ENCODE results near the gene MGAT5. TPM values are rescaled to one million over a fixed set of nuclear protein-coding genes. Genes with fewer than 3 reads are reported as not detected.

MGAT5 gene
- total RNA-seq, 1 donor from 2014 or later = 58.8 TPM

DNA sequence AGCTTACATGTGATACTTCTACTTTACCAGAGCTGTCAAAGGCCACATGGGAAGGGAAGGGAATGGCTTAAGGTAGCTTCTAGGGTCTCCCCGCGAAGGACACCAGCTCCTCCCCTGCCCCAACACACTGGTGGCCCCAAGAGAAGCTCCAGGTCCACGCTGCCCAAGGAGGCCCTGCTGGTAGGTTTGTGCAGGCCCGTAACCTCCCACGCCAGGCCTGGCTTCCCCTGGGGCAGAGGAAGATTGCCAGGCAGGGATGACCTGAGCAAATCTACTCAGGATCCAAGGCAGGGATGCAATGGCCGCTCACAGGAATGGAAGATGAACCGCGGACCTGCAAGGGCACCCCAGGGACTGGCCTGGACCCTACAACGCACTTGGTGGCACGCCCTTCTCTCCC lies 205.1 kb downstream of the MGAT5 start:
- no peak for DNase-seq
- H3K4me3 Mint-ChIP-seq (ENCODE audit: unreplicated experiment) = no peak overlapping the region
- no peak overlapping the region for H3K27ac Mint-ChIP-seq (ENCODE audit: unreplicated experiment)
- TF ChIP-seq, protein P1, sequence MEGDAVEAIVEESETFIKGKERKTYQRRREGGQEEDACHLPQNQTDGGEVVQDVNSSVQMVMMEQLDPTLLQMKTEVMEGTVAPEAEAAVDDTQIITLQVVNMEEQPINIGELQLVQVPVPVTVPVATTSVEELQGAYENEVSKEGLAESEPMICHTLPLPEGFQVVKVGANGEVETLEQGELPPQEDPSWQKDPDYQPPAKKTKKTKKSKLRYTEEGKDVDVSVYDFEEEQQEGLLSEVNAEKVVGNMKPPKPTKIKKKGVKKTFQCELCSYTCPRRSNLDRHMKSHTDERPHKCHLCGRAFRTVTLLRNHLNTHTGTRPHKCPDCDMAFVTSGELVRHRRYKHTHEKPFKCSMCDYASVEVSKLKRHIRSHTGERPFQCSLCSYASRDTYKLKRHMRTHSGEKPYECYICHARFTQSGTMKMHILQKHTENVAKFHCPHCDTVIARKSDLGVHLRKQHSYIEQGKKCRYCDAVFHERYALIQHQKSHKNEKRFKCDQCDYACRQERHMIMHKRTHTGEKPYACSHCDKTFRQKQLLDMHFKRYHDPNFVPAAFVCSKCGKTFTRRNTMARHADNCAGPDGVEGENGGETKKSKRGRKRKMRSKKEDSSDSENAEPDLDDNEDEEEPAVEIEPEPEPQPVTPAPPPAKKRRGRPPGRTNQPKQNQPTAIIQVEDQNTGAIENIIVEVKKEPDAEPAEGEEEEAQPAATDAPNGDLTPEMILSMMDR (IDR thresholded peaks at IDR 0.05; ENCODE audit: partially characterized antibody, unreplicated experiment) = no peak
- peaks cover 29% of the 10 kb centered on the region for H3K27me3 Mint-ChIP-seq (ENCODE audit: unreplicated experiment)
- peaks cover 9% of the 10 kb centered on the region for H3K9me3 Mint-ChIP-seq (ENCODE audit: unreplicated experiment)
- no peaks in the 10 kb centered on the region for H3K36me3 Mint-ChIP-seq (ENCODE audit: unreplicated experiment)
- peaks cover 35% of the 10 kb centered on the region for H3K4me1 Mint-ChIP-seq (ENCODE audit: low read depth, unreplicated experiment)

DNA sequence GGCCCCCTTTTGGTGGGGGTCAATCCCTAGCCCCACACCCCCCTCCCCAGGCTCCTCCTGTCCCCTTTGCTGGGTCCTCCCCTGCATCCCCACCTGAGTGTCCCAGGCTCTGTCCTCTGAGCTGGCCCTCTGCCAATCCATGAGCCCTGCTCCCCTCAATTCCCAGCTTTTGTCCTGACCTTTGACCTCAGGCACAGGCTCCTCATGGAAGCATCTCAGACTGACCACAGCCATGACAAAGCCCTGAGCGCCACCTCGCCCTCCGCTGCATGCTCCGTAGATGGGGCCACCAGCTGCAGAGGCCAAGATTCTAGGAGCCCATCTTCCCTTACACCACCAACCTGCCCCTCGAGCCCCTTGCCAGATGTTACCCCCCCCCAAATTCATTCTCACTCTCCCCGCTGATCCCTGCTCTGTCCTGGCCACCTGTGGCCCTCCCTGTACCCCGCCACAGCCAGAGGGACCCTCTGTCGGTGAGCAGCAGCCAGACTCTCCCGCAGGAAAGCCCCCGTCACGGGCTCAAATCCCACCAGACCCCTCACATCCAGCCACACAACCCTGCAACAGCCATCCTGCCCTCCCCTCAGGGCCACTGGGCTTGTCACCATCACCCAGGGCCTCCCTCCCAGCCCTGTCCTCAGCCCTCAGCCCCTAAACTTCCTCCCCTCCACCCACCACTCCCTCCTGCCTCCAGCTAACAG lies 206.0 kb downstream of the MGAT5 start:
- Mint-ChIP-seq H3K27me3 (ENCODE audit: unreplicated experiment) (peaks cover 26% of the 10 kb centered on the region), H3K9me3 (ENCODE audit: unreplicated experiment) (peaks cover 8% of the 10 kb centered on the region), H3K4me3 (ENCODE audit: unreplicated experiment) (no peak overlapping the region), H3K36me3 (ENCODE audit: unreplicated experiment) (no peaks in the 10 kb centered on the region), H3K27ac (ENCODE audit: unreplicated experiment) (no peak overlapping the region), H3K4me1 (ENCODE audit: low read depth, unreplicated experiment) (peaks cover 27% of the 10 kb centered on the region)
- no peak for DNase-seq
- TF ChIP-seq, protein P1 (IDR thresholded peaks at IDR 0.05; ENCODE audit: partially characterized antibody, unreplicated experiment) = no peak

DNA sequence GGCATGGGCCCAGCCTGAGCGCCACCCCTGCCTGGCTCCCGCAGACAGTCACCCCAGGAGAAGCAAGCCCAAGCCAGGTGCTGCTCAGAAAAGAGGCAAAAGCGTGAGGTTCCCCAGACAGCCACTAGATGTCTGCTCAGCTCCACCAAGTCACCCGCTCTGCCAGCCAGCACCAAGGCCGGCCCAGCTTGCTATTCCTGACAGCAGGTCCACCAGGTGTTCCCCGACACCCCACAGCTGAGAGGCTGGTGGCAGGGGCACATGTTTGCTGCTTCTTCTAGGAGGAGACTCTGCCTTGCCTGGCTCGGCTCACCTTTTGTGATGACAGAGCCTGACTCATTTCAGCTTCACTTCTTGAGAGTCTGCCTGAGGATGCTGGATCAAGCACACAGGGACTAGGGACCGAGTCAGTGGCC lies 206.7 kb downstream of the MGAT5 start:
- Mint-ChIP-seq H3K27ac (ENCODE audit: unreplicated experiment) (peak overlapping the region; percentile 80), H3K9me3 (ENCODE audit: unreplicated experiment) (peaks cover 8% of the 10 kb centered on the region)

DNA sequence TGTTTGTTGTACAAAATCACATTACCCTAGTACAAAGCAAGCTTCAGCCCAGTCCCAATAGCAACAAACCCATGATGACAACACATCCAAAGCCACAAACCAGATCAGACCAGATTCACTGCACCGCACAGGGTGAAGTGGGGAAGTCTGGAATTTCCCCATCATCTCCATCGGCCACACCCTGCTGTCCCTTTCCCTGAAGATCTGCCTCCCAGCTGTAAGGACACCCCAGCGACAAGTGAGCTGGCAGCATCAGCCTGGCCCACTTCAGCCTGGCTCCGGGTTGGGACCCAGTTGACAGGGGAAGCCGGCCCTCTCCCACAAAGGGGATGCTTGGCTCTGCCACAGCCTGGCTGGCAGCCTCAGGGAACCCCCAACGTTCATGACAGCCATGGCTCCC lies 207.6 kb downstream of the MGAT5 start:
- TF ChIP-seq, protein P1 (IDR thresholded peaks at IDR 0.05; ENCODE audit: partially characterized antibody, unreplicated experiment) = no peak
- Mint-ChIP-seq H3K4me3 (ENCODE audit: unreplicated experiment) (no peak overlapping the region), H3K36me3 (ENCODE audit: unreplicated experiment) (no peaks in the 10 kb centered on the region), H3K4me1 (ENCODE audit: low read depth, unreplicated experiment) (peaks cover 33% of the 10 kb centered on the region), H3K27me3 (ENCODE audit: unreplicated experiment) (peaks cover 26% of the 10 kb centered on the region), H3K9me3 (ENCODE audit: unreplicated experiment) (peaks cover 10% of the 10 kb centered on the region), H3K27ac (ENCODE audit: unreplicated experiment) (peak overlapping the region; percentile 80)
- DNase-seq = no peak

More for the DNA sequence above, 206.7 kb downstream of the MGAT5 start:
- Mint-ChIP-seq H3K36me3 (ENCODE audit: unreplicated experiment) (no peaks in the 10 kb centered on the region), H3K27me3 (ENCODE audit: unreplicated experiment) (peaks cover 26% of the 10 kb centered on the region), H3K4me1 (ENCODE audit: low read depth, unreplicated experiment) (peaks cover 25% of the 10 kb centered on the region), H3K4me3 (ENCODE audit: unreplicated experiment) (no peak overlapping the region)
- DNase-seq = peak; percentile 84
- TF ChIP-seq, protein P1 (IDR thresholded peaks at IDR 0.05; ENCODE audit: partially characterized antibody, unreplicated experiment) = peak; percentile 83

DNA sequence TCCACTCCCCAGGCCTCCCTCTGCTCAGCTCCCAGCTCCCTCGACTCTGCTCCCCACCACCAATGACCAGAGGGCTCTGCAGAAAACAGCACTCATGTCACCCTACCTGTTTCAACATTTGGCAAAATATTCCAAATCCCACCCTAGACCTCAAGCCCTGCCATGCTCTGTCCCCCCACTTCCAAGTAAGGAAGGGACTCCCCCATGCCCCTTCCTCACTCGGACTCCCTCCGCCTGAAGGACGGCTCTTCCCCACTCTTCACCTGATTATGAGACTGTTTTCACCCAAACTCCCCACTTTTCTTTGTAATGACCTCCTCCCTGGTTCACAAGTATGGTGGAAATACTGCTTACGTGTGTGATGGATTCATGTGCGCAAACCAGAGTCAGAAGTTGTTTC lies 208.4 kb downstream of the MGAT5 start:
- Mint-ChIP-seq H3K9me3 (ENCODE audit: unreplicated experiment) (peaks cover 12% of the 10 kb centered on the region), H3K4me3 (ENCODE audit: unreplicated experiment) (no peak overlapping the region), H3K4me1 (ENCODE audit: low read depth, unreplicated experiment) (peaks cover 37% of the 10 kb centered on the region), H3K36me3 (ENCODE audit: unreplicated experiment) (no peaks in the 10 kb centered on the region), H3K27me3 (ENCODE audit: unreplicated experiment) (peaks cover 26% of the 10 kb centered on the region), H3K27ac (ENCODE audit: unreplicated experiment) (no peak overlapping the region)
- no peak for DNase-seq
- TF ChIP-seq, protein P1 (IDR thresholded peaks at IDR 0.05; ENCODE audit: partially characterized antibody, unreplicated experiment) = no peak

All from glutamatergic neuron (in vitro differentiated cells).